ENCODE results near the gene HNRNPAB. TPM values are rescaled to one million over a fixed set of nuclear protein-coding genes. Genes with fewer than 3 reads are reported as not detected.
"Not testable (repeated sequence)": the region's sequence is repeated elsewhere in the genome, so short reads cannot be mapped to it uniquely, and the experiment has no call there.

HNRNPAB gene
- total RNA-seq, 1 donor from 2014 or later = 58.1 TPM

- DNase-seq (ENCODE audit: low read depth in 2 of 2) = no peak
Measured at GRCh38 chr5:178244576-178244975, 40.2 kb downstream of the HNRNPAB start.

DNA sequence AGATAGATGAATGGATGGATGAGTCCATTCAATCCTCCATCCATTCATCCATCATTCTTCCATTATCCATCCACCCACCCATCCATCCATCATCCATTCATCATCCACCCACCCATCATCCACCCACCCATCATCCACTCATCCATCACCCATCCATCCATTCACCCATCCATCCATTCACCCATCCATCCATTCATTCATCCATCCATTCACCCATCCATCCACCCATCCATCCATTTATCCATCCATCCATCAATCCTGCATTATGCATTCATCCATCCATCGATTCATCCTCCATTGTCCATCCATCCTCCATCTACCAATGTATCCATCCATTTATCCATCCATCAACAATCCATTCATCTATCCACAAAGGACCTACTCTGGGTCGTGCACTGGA lies 41.1 kb downstream of the HNRNPAB start:
- no peak for DNase-seq (ENCODE audit: low read depth in 2 of 2)

DNA sequence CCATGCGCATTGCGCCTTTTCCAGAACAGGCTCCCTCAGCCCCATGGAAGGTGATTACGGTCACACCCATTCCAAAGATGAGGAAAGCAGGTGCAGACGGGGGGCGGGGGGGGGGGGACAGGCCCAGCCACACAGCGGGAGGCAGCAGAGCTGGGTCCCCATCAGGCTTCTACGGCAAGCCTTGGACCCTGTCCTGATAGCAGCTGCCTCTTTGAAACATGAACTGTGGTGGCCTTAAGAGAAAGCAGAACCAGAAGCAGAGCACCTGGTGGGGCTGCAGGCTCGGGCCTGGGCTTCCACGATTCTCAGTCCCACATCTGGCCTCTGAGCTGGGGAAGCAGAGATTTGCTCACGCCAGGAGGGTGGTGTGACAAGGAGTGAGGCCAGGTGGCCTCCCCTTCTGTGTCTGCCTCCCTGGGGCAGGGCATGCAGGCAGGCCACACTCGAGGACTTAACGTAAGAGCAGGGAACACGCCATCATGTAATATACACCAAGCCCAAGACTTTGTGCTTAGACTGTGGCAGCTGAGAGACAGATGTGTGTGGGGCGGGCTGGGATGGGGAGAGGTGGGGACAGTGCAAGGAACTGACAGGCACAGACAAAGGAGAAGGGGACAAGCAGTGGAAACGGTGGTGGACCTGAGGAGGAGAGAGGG lies 42.4 kb downstream of the HNRNPAB start:
- no peak for DNase-seq (ENCODE audit: low read depth in 2 of 2)

DNA sequence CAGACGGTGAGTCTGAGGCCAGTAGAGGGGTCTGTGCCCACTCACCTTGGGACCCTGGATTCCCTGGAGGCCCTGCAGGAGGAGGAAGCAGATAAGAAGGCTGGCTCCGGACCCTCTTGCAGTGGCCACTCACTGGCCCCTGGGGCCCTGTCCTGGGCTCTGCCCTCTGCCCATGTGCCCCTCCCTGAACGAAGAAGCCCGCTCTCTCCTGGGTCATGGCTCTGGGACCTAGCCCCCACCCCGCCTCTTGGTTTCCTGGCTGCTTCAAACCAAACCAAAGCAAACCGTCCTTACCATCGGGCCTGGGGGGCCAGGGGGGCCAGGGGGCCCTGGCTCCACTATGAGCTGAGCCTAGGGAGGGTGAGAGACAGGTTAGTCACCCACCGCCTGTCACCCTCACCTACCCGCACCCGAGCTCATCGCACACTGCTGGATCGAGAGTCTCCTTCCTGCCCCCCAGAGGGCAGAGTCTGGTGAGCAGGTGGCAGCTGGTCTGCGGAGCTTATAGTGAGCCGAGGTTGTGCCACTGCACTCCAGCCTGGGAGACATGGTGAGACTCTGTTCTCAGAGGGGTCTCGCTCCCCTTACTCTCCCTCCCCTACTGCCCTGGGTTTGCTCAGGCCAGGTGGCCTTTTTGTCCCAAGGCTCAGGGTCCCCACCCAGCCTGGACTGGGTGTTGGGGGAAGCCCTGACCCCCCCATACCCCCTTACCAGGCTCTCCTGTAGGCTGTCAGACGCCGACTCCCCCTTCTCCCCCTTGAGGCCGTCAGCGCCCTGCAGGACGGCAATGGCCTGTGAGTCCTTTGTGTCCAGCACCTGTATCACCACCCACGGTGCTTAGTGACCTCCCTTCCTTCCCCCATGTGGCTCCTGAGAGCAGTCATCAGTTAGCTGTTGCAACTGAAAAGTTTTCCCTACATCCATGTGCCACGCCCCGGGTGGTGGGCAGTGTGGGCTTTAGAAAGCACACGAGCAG lies 43.4 kb downstream of the HNRNPAB start:
- DNase-seq (ENCODE audit: low read depth in 2 of 2) = no peak

DNA sequence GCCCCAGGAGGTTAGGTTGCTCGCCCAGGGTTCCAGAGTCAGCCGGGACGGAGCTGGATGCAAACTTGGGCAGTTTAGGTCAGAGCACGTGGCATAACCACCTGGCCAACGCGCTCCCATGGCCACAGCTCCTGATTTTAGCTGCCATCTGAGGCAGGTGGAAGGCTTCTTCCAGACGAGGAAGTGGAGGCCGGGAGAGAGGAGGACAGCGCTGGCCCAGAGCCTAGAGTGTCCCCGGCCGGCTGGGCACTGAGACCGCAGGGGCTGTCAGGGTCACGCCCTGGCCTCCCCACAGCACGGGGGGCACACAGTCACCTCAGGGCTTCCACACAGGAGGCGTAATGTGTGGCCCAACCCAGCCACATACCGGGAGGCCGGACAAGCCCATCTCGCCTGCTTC lies 44.4 kb downstream of the HNRNPAB start:
- DNase-seq (ENCODE audit: low read depth in 2 of 2) = no peak

DNA sequence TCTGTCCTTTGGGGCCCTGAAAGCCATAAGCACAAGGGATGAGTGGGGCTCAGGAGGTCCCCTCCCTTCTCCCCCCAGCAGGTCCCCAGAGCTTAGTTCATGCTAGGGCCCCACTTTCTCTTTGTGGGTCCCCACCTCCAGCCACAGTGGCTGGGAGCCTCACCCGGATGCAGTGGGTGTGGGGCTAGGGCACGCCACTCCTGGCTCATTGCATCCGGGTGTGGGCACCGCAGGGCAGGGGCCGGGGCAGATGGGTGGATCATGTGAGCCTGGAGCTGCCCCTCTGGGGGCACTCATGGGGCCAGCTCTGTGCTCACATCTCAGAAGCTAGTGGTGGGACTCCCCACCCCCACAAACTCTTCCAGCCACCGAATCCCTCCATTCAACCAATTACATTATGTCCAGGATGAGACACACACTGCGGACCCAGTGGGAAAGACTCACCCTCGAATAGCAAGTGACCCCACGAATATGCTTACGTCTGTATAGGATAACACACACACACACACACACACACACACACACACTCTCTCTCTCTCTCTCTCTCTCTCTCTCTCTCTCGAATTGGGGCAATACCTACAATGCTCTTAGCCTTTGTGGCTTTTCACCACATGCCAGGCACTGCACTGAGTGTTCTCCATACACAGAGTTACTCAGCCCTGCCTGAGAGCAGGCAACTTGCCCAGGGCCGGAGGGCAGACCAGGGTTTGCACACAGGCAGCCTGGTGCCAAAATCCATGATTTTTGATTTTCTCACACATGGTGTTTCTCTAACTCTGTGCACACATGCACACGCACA lies 45.1 kb downstream of the HNRNPAB start:
- no peak for DNase-seq (ENCODE audit: low read depth in 2 of 2)

DNA sequence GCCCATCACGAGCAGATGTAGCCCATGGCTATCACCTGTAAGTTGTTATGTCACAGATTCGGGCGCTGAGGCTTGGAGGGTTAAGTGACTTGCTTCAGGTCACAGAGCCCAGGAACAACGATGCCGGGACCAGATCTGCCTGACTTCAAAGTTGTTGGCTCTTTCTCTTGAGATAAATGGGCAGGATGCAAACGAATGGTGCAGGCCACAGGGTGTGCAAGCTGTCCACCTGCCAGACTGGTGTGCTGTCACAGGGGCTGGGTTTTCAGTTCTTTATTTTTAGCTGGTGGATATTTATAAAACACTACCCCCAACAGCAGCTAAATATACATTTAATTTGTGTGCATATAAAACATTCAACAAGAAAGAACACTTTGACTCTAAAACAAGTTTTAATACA lies 45.9 kb downstream of the HNRNPAB start:
- DNase-seq (ENCODE audit: low read depth in 2 of 2) = no peak

DNA sequence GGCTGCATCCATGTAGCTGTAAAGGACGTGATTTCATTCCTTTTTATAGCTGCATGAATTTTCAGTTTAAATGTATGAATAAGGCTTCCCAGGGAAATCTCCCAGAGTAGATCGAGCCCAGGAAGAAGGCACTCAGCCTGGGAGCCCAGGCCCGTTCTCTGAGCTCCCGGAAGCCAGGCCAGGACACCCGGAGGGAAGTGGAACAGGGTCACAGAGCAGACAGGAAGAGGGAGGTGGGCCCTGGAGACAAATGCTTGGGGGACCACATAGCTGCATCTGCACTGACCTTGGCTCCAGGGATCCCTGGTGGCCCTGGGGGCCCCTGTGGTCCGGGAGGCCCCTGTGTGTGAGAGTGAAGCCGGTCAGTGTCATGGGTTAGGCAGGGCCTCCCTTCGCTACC lies 47.9 kb downstream of the HNRNPAB start:
- no peak for DNase-seq (ENCODE audit: low read depth in 2 of 2)

DNA sequence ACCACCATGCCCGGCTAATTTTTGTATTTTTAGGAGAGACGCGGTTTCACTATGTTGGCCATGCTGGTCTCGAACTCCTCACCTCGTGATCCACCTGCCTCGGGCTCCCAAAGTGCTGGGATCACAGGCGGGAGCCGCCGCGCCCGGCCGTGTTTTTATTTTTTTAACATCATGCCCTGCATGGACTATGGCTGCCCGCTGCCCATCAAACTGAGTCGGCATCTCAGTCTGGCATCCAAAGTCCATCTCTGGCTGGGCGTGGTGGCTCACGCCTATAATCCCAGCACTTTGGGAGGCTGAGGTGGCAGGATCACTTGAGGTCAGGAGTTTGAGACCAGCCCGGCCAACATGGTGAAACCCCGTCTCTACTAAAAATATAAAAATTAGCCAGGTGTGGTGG lies 49.3 kb downstream of the HNRNPAB start:
- DNase-seq (ENCODE audit: low read depth in 2 of 2) = not testable (repeated sequence)

DNA sequence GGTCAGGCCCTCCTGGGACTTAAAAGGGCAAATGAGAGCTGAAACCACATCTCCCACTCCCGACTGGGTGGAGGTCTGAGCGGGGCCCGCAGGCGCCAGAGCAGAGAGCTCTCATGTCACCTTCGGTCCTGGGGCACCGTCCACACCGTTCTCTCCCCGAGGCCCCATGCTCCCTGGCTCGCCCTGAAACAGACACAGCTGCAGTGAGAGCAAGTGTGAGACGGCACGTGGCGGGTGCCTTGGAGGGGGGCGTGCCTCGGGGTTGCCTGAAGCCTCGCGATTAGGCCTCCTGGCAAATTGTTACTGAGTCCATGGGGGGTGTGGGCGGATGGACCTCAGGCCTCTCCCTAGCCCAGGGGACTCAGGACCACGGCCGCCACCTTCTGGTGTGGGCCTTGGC lies 52.4 kb downstream of the HNRNPAB start:
- DNase-seq (ENCODE audit: low read depth in 2 of 2) = no peak

GRCh38 chr5:178257650-178258049 lies 53.3 kb downstream of the HNRNPAB start:
- no peak for DNase-seq (ENCODE audit: low read depth in 2 of 2)

DNA sequence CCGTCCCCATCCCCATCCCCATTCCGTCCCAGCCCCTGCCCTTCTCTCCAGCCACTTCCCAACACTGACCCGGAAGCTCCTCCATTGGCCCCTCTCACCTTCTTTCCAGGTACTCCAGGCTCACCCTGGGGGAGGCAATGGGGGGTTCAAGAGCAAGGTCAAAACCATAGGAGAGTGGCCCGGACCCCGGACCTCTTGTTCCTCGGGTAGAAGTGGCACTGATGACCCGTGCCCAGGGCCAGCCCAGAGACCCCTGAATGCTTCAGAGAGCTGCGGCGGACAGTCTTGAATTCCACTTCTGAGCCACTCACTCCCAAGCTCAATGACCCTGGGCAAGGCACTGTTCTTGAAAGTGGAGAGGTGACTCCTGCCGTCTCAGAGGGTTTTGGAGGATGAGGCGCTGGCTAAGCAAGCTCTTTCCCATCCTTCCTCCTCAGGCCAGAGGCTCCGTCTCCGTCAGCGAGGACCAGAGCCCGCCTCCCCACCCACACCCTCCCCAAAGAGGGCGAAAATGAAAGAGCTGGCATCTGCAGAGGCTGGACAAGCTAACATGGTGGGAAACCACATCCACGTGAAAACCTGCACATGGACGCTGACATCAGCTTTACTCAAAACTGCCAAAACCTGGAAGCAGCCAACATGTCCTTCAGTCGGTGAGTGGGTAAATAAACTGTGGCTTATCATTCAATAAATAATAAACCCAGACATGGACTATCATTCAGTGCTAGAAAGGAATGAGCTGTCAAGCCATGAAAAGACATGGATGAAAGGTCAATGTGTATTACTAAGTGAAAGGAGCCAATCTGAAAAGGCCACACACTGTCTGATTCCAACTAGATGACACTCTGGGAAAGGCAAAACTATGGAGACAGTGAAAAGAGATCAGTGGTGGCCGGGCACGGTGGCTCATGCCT lies 55.5 kb downstream of the HNRNPAB start:
- no peak for DNase-seq (ENCODE audit: low read depth in 2 of 2)

Other genes with a start within 250 kb of the HNRNPAB start
- gene PROP1, start 208.3 kb upstream of the HNRNPAB start, total RNA-seq = not detected in 2 replicates
- gene N4BP3, start 91.0 kb upstream of the HNRNPAB start, total RNA-seq = 18.3 and 23.8 TPM in 2 replicates
- gene RMND5B, start 73.5 kb upstream of the HNRNPAB start, total RNA-seq = 22.4 and 33.9 TPM in 2 replicates
- gene NHP2, start 50.6 kb upstream of the HNRNPAB start, total RNA-seq = 106 and 132 TPM in 2 replicates
- not detected in 2 replicates for gene GMCL2, start 17.2 kb upstream of the HNRNPAB start, total RNA-seq
- 27.9 and 44.6 TPM in 2 replicates for gene PHYKPL, start 28.3 kb downstream of the HNRNPAB start, total RNA-seq

Measured in lung microvascular endothelial cell (primary cell).